KG1 (cell line): ENCODE results near the gene SPRYD3.
"Not testable (repeated sequence)": the region's sequence is repeated elsewhere in the genome, so short reads cannot be mapped to it uniquely, and the experiment has no call there.

Experiments used
- DNase-seq: peaks from one replicate; lab custom pipeline; 2025; lab: John Stamatoyannopoulos, UW

SPRYD3 gene

GRCh38 chr12:53101931-53102781 is 23.0 kb upstream of the SPRYD3 start:
- DNase-seq: no peak

GRCh38 chr12:53101266-53101665 is 22.1 kb upstream of the SPRYD3 start:
- DNase-seq: no peak

- no peak for DNase-seq
Measured at GRCh38 chr12:53100466-53101151, 21.4 kb upstream of the SPRYD3 start.

- DNase-seq: peak; percentile 36
Measured at GRCh38 chr12:53099071-53099882, 20.1 kb upstream of the SPRYD3 start.

- no peak for DNase-seq
Measured at GRCh38 chr12:53098354-53098981, 19.3 kb upstream of the SPRYD3 start.

- peak; percentile 4 for DNase-seq
Measured at GRCh38 chr12:53097564-53098353, 18.6 kb upstream of the SPRYD3 start, which contains the start of gene IGFBP6. IGFBP6 (plus strand) TSS chr12:53097667; CDS start chr12:53097718, 51 bp downstream.

GRCh38 chr12:53097207-53097563 is 18.0 kb upstream of the SPRYD3 start:
- DNase-seq: no peak

- no peak for DNase-seq
Measured at GRCh38 chr12:53096759-53097158, 17.6 kb upstream of the SPRYD3 start.

- DNase-seq: no peak
Measured at GRCh38 chr12:53096089-53096741, 17.0 kb upstream of the SPRYD3 start.

GRCh38 chr12:53095596-53095895 is 16.4 kb upstream of the SPRYD3 start:
- DNase-seq: not testable (repeated sequence)

GRCh38 chr12:53094796-53095595 is 15.8 kb upstream of the SPRYD3 start:
- not testable (repeated sequence) for DNase-seq

- no peak for DNase-seq
Measured at GRCh38 chr12:53094394-53094787, 15.2 kb upstream of the SPRYD3 start.

- DNase-seq: no peak
Measured at GRCh38 chr12:53093777-53094393, 14.7 kb upstream of the SPRYD3 start.

- no peak for DNase-seq
Measured at GRCh38 chr12:53091756-53092155, 12.6 kb upstream of the SPRYD3 start.

GRCh38 chr12:53090554-53090953 is 11.4 kb upstream of the SPRYD3 start:
- no peak for DNase-seq

GRCh38 chr12:53090105-53090504 is 10.9 kb upstream of the SPRYD3 start:
- DNase-seq: no peak

GRCh38 chr12:53086361-53086760 is 7.2 kb upstream of the SPRYD3 start:
- DNase-seq: no peak

- DNase-seq: no peak
Measured at GRCh38 chr12:53082637-53083175, 3.5 kb upstream of the SPRYD3 start.
